ENCODE results near the gene SLC31A2.
"Not testable (repeated sequence)": the region's sequence is repeated elsewhere in the genome, so short reads cannot be mapped to it uniquely, and the experiment has no call there.

The SLC31A2 gene, protein sequence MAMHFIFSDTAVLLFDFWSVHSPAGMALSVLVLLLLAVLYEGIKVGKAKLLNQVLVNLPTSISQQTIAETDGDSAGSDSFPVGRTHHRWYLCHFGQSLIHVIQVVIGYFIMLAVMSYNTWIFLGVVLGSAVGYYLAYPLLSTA

DNA sequence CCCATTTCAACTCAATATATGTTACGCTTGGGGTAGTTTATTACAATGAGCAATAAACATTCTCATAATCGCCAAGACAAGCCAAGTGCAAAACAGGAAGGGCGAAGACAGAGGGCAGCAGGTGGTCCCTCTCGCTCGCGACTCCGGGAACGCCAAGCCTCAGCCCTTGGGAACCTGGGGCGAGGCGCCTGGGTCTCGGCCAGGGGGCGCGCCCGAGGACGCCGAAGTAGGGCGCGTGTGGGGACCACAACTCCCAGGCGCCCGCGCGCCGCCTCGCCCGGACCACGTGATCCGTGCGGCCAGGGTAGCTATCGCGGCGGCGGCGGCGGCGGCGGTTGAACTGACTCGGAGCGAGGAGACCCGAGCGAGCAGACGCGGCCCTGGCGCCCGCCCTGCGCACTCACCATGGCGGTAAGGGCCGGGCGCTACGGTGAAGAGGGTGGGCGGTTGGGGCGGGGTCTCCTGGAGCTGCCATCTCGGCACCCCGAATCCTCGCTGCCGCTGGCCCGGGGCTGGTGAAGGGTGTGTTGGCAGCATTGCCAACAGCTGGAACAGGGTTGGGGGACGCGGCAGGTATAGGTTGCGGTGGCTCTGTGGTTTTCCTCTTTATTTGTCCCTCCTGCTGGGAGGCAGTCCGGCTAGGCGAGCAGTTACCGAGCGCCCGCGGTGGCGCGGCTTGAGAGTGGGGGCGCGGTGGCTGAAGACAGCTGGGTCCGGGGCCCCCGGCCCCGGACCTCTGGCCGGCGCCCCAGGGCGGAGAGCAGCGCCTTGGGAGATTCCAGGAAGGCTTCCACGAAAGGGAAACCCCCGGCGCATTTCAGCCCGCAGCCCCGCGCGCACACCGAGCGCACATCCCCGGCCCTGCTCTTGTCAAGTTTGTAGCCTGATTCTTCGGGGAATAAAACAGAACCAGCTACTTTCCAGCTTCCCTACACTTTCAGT is at the start of gene SLC31A2:
Gene SLC31A2 (plus strand): TSS at position 338 of the 942 bp plus-strand sequence. CDS start 68 bp downstream, at position 406.
- TF ChIP-seq, protein P1, sequence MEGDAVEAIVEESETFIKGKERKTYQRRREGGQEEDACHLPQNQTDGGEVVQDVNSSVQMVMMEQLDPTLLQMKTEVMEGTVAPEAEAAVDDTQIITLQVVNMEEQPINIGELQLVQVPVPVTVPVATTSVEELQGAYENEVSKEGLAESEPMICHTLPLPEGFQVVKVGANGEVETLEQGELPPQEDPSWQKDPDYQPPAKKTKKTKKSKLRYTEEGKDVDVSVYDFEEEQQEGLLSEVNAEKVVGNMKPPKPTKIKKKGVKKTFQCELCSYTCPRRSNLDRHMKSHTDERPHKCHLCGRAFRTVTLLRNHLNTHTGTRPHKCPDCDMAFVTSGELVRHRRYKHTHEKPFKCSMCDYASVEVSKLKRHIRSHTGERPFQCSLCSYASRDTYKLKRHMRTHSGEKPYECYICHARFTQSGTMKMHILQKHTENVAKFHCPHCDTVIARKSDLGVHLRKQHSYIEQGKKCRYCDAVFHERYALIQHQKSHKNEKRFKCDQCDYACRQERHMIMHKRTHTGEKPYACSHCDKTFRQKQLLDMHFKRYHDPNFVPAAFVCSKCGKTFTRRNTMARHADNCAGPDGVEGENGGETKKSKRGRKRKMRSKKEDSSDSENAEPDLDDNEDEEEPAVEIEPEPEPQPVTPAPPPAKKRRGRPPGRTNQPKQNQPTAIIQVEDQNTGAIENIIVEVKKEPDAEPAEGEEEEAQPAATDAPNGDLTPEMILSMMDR (IDR thresholded peaks at IDR 0.05; ENCODE audit: low read depth, low read length, missing control alignments), result peak; percentile 36
- peak; percentile 18 for DNase-seq (ENCODE audit: low read depth)
- H3K4me3 ChIP-seq (ENCODE audit: low read depth, low read length), result peak within 1 kb of the TSS; percentile 79

DNA sequence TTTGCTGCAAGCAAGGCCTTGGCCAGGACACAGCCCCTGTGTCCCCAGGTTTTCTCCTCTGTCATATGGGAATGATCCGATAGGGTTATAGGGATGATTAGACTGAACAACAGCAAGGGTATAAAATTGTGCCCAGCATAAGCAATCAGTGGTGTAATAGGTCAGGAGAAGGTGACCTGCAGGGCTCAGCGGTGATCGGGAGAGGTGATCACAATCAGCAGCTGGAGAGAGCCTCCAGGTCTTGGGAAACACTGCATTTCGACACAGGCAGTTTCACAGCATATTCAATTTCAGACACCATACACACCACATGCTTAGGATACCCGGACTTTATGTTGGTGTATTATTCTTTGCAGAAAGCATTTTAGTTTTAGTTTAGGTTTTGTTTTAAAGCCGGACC is 45.5 kb upstream of the SLC31A2 start:
- H3K4me3 ChIP-seq (ENCODE audit: low read depth, low read length); DNase-seq (ENCODE audit: low read depth): not testable (repeated sequence)

DNA sequence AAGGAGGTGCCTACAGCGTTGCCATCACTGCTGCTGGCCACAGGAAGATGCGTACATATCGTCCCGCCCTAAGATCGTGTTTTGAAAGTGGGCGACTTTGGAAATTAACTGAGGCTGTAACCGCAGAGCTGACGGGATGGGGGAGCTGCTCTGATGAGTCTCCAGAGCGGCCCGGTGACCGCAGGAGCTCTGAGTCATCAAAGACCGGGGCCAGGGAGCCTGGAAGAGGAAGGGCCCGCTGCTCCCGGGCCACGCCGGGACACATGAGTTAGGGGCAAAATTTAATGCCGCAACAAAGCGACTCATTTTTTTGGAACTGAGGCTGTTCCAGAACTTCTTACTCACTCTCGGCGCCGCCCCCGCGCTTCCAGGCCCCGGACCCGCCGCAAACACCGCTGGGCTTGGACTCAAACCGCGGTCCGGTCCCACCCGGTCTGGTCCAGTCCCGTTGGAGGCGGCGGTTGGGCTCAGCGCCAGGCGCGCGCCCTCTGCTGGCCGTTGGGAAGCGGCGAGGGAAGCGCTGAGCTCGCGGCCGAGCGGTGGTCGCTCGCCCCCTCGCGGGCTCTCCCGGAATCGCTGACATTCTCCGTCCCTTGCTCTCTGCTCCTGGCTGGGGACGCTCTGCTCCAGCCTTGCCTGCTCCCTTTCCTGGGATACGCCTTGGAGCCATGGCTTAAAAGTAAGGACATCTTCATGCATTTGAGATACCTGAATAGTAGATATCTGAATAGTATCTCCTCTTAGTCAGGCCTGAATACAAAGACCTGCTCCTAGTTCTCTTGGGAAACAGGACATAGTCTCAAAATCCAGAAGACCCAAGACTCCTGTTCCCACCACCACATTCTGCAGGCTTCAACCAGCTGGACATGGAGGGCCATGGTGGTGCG is 39.5 kb upstream of the SLC31A2 start:
- DNase-seq (ENCODE audit: low read depth); H3K4me3 ChIP-seq (ENCODE audit: low read depth, low read length): not testable (repeated sequence)
- TF ChIP-seq, protein P1 (IDR thresholded peaks at IDR 0.05; ENCODE audit: low read depth, low read length, missing control alignments), result peak; percentile 29

DNA sequence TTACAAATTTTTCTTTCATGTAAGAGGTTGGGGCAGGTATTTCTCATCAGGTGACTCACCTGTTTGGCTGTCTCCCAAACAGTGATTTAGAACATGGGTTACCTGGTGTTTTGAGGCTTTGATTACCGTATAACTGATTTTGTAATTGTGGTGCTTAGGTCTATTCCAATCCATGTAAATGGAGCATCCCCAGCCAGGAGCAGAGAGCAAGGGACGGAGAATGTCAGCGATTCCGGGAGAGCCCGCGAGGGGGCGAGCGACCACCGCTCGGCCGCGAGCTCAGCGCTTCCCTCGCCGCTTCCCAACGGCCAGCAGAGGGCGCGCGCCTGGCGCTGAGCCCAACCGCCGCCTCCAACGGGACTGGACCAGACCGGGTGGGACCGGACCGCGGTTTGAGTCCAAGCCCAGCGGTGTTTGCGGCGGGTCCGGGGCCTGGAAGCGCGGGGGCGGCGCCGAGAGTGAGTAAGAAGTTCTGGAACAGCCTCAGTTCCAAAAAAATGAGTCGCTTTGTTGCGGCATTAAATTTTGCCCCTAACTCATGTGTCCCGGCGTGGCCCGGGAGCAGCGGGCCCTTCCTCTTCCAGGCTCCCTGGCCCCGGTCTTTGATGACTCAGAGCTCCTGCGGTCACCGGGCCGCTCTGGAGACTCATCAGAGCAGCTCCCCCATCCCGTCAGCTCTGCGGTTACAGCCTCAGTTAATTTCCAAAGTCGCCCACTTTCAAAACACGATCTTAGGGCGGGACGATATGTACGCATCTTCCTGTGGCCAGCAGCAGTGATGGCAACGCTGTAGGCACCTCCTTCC is 37.9 kb upstream of the SLC31A2 start:
- not testable (repeated sequence) for H3K4me3 ChIP-seq (ENCODE audit: low read depth, low read length); DNase-seq (ENCODE audit: low read depth)
- TF ChIP-seq, protein P1 (IDR thresholded peaks at IDR 0.05; ENCODE audit: low read depth, low read length, missing control alignments), result peak; percentile 18

DNA sequence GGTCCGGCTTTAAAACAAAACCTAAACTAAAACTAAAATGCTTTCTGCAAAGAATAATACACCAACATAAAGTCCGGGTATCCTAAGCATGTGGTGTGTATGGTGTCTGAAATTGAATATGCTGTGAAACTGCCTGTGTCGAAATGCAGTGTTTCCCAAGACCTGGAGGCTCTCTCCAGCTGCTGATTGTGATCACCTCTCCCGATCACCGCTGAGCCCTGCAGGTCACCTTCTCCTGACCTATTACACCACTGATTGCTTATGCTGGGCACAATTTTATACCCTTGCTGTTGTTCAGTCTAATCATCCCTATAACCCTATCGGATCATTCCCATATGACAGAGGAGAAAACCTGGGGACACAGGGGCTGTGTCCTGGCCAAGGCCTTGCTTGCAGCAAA is 32.0 kb upstream of the SLC31A2 start:
- not testable (repeated sequence) for DNase-seq (ENCODE audit: low read depth); H3K4me3 ChIP-seq (ENCODE audit: low read depth, low read length)

DNA sequence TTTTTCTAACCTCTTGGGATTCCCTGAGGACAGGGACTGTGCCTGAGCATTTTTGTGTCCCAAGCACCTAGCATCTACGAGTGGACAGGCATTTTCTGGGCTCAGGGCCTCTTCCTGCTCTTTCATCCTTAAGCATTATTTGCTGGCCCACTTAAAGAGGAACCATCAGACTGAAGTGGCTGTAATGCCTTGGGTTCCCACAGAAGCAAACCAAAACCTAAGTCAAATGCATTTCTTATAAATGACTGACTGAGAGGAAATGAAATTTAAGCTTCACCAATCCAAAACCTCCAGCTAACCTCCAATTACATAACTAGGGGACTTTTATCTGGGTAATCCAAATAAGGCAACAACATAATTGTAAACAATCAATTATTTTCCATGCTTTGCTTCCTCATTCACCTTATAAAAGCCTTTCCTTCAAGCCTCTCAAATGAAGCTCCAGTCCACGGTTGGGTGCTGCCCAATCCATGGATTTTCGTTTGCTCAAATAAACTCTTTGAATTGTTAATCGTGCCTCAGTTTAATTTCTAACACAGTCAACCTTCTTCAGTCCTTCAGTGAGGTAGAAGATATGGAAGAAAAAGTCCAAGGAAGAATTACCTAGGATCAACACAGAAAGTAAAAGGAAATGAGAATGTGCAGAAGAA is 25.3 kb upstream of the SLC31A2 start:
- TF ChIP-seq, protein P1 (IDR thresholded peaks at IDR 0.05; ENCODE audit: low read depth, low read length, missing control alignments), result no peak
- no peak overlapping the region for H3K4me3 ChIP-seq (ENCODE audit: low read depth, low read length)
- DNase-seq (ENCODE audit: low read depth), result no peak

DNA sequence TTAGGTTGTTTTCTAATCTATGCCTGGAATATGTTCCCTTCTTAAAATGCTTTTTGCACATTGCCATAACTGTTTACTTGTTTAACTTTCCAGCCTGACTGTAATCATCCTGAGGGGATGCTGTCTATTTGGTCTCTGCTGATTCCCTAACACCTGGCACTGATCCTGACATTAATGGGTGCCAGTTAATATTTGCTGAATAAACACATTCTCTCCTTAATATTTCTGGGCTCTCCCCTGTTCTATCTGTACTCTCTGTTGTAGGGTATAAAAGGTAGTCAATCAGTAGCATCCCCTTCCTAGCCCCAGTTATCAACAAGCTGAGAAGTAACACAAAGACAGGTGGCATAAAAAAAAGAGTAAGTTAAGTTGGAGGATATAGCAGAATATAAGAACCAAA is 21.3 kb upstream of the SLC31A2 start:
- no peak for DNase-seq (ENCODE audit: low read depth)
- TF ChIP-seq, protein P1 (IDR thresholded peaks at IDR 0.05; ENCODE audit: low read depth, low read length, missing control alignments), result no peak
- H3K4me3 ChIP-seq (ENCODE audit: low read depth, low read length), result no peak overlapping the region

All from GM12864 (cell line).